DMS79 (cell line): ENCODE measurements around the gene POLDIP2.
"Not testable (repeated sequence)": the region's sequence is repeated elsewhere in the genome, so short reads cannot be mapped to it uniquely, and the experiment has no call there.

Source experiments
- DNase-seq: peaks from one replicate; lab custom pipeline; 2025; lab: John Stamatoyannopoulos, UW

The POLDIP2 gene

GRCh38 chr17:28365487-28365886 is 8.2 kb upstream of the POLDIP2 start:
- no peak for DNase-seq

GRCh38 chr17:28364665-28365363 is 7.5 kb upstream of the POLDIP2 start, which contains the start of gene SEBOX:
TSS of gene SEBOX (minus strand) at chr17:28365199. CDS start at chr17:28365151, 48 bp downstream.
- no peak for DNase-seq

GRCh38 chr17:28363776-28364650 is 6.7 kb upstream of the POLDIP2 start:
- DNase-seq, result no peak

GRCh38 chr17:28363186-28363585 is 5.9 kb upstream of the POLDIP2 start:
- no peak for DNase-seq

- peak; percentile 50 for DNase-seq
These were observed 522 bp upstream of the POLDIP2 start for GRCh38 chr17:28357901-28358197.

- no peak for DNase-seq
These were observed 7.1 kb downstream of the POLDIP2 start for GRCh38 chr17:28350271-28350670.

GRCh38 chr17:28348979-28349378 is 8.3 kb downstream of the POLDIP2 start:
- no peak for DNase-seq

- DNase-seq, result no peak
These were observed 10.0 kb downstream of the POLDIP2 start for GRCh38 chr17:28347261-28347891.

- DNase-seq, result no peak
These were observed 10.5 kb downstream of the POLDIP2 start for GRCh38 chr17:28346746-28347246.

GRCh38 chr17:28346199-28346580 is 11.1 kb downstream of the POLDIP2 start:
- no peak for DNase-seq

- DNase-seq, result peak; percentile 37
These were observed 11.7 kb downstream of the POLDIP2 start for GRCh38 chr17:28345419-28346198.

GRCh38 chr17:28344435-28344901 is 12.9 kb downstream of the POLDIP2 start:
- DNase-seq, result no peak

- DNase-seq, result no peak
These were observed 13.3 kb downstream of the POLDIP2 start for GRCh38 chr17:28344011-28344410.

- DNase-seq, result no peak
These were observed 13.8 kb downstream of the POLDIP2 start for GRCh38 chr17:28343491-28343932.

GRCh38 chr17:28342313-28342712 is 15.0 kb downstream of the POLDIP2 start:
- DNase-seq, result no peak

GRCh38 chr17:28341516-28341915 is 15.8 kb downstream of the POLDIP2 start:
- DNase-seq, result no peak

GRCh38 chr17:28340374-28340773 is 17.0 kb downstream of the POLDIP2 start:
- no peak for DNase-seq

- DNase-seq, result no peak
These were observed 17.9 kb downstream of the POLDIP2 start for GRCh38 chr17:28339431-28339830.

- DNase-seq, result not testable (repeated sequence)
These were observed 18.5 kb downstream of the POLDIP2 start for GRCh38 chr17:28338769-28339212.

- no peak for DNase-seq
These were observed 19.1 kb downstream of the POLDIP2 start for GRCh38 chr17:28338056-28338768.
